ENCODE measurements around the gene TCF3.

The TCF3 gene

DNA sequence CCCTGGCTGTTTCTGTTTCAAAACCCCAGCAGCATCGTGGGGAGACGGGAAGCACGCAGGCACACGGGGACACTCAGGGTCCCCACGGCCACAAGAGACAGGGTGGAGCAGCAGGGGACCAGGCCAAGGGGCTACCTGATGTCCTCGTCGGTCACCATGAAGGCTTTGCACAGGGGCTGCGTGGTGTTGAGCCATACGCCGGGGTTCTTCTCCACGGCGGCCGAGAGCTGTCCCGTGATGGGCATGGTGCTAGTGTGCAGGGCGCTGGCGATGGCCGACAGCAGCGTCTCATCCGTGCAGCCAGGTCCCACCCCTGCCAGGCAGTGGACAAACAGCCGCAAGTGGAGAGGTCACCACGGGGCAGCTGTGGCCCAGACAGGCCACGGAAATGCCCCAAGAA is 71.5 kb downstream of the TCF3 start:
- DNase-seq (ENCODE audit: low spot score) = no peak

DNA sequence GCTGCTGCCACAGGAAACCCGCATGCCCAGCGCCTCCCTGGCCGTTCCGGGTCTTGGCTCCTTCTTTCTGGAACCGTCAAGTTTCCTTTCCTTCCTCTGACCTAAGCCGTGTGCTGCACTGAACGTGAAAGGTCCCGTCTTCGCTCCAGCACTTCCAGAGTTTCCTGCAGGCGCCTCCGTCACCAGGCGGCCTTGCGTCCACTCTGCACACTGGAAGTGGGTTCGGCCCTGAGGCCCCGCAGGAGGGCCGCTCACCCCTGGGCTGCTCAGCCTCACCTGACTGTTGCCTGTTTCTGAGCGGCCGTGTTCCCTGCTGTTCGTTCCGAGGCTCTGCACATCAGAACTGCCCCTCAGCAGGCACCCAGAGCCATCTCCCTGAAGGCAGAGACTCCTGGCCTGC is 72.0 kb downstream of the TCF3 start:
- DNase-seq (ENCODE audit: low spot score) = no peak

DNA sequence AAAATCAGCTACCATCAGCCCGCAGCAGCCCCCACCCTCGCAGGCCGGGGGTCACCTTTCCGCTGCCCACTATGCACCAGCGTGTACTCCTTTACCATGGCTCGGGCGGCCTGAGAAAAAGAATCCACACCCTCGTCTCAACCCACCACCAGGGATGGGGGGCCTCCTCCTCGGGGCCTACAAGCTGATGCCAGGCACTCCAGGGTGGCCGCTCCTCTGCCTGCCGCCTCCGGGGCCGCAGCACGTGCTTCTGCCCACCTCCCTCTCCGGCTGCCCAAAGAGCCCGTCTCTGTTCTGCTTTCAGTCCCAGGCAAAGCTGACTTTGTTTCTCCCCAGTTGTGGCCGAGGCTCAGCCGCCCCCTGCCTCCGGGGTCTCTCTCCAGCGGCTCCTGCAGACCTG is 73.2 kb downstream of the TCF3 start:
- no peak for DNase-seq (ENCODE audit: low spot score)

DNA sequence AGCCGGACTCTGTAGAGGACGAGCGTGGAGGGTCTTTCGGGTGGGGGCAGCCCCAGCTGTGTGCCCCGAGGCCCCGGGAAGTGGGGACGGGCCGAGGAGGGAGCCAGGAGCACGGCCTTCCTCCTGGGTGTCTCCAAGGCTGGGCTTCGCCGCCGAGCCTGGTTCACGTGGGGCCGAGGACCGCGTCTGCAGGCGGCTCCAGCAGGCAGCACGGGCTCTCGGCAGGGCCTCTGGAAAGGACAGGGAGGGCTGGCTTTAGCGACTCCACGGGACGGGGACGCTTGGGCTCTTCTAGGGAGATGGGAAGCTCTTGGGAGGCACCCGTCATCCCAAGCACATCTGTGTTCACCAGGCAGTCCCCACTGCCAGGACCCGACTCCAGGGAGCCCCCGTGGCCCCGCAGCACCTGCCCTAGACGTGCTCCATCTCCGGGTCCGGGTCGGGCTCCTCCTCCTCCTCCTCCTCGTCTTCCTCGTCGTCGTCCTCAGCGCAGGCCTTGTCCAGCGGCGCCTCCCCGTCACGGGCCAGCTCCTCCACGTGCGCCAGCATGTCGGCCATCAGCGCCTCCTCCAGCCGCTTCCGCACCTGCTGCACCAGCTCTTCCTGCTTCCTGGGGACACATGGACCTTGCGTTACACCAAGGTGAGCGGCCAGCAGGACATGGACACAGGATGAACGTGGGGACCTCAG is 74.3 kb downstream of the TCF3 start:
- DNase-seq (ENCODE audit: low spot score) = no peak

DNA sequence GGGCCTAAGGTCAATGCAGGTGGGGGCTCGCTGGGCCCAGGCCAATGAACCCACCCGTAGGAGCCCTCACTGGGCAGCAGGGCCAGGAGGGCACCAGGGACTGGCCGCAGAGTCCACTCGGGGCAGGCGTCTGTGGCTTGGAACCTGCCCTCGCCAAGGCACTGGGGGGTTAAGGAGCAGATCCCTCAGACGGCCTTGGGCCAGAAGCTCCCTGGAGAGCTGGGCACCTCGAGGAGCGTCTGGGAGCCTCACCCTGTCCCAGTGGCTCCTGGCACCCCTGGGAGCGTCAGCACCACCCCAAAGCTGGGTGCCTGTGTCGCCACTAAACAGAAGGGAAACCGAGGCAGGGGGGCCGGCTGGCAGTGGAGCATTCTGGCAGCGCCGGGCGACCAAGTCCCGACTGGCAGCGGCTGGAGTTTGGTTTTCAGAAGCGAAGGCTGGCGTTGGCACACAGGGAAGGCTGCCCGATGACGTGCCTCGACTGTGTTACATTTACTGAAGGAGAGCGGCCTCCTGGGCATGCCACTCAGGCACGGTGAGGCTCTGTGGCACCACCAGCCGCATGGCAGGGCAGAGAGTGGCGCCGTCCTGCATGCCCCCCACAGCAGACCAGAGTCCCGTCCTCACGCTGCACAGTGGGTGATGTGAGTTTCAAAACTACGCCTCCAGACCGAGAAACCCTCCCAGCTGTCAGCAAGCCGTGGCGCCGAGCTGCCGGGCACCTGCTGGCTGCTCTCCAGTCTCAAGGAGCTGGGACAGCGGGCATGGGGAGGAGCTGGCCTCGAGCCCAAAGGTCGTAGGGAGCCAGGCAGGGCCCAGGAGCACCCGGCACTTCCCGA is 75.1 kb downstream of the TCF3 start:
- no peak for DNase-seq (ENCODE audit: low spot score)

DNA sequence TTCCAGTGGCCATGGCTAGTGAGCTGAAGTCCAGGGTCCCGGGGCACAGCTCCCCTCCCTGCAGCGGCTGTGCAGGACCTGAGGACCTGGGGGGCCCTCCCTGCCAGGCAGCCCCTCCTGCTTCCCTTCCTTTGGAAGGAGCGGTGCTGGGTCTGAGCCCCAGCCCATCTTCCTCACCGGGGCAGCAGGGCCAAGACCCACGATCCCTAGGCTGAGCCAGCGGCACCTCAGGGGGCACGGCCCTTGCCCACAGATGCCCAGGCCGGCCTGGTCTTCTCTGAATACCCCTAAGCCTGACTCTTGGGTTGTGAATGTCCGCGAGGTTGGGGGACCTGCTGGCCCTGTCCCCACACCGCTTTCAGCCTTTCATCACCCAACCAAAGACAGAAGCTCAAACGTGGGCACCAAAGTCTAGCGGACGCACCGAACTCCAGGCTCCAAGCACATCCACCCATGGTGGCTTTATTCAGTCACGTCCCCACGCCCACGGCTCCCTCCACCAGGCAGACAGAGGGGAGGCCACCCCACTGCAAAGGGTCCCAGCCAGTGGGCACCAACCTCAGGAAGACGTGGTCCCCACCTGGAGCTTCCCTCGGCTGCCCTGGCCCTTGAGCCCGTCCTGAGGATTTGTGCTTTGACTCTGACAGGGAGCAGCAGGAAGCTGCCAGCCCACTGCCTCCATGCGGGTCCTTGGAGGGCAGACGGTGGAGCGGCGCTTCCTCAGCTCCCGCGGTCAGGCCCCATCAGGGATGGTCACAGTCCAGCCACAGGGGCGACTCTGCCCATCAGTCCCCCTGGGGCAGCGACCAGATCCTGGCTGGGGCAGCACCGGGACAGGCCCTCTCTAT is 75.9 kb downstream of the TCF3 start:
- no peak for DNase-seq (ENCODE audit: low spot score)

DNA sequence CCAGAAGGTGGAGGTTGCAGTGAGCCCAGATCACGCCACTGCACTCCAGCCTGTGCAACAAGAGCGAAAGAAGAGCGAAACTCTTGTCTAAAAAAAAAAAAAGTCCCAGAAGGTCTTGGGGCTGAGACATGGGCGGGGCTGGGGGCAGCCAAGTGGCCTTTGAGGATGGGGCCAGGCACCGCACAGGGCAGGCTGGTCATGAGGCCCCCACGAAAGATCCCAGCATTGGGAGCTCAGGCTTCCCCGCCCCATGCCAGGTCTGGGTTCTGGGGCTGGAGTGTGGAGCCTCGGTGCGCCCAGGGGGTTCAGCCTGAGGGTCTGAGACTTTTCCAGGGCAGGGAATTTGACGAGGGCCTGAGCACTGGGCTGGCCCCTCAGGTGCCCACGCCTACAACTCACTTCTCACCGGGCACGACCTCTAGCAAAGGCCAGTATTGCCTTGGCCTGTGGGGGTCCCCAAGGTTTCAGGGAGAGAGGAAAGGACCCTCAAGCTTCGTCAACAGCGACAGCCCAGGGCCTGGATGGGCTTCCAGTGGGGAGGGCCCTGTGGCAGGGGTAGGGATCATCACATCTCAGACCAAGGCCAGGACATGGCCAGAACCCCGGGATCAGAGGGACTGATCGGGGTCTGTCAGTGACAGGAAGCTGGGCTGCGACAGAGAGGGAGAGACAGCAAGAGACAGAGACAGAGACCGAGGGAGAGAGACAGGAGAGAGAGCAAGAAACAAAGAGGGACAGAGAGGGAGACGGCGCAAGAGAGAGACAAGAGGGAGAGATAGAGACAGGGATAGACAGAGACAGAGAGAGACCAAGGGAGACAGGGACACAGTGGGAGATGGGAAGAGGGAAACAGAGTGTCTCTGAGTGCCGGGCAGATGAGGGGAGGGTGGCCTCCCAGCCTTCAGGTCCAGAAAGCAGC is 76.8 kb downstream of the TCF3 start:
- no peak for DNase-seq (ENCODE audit: low spot score)

DNA sequence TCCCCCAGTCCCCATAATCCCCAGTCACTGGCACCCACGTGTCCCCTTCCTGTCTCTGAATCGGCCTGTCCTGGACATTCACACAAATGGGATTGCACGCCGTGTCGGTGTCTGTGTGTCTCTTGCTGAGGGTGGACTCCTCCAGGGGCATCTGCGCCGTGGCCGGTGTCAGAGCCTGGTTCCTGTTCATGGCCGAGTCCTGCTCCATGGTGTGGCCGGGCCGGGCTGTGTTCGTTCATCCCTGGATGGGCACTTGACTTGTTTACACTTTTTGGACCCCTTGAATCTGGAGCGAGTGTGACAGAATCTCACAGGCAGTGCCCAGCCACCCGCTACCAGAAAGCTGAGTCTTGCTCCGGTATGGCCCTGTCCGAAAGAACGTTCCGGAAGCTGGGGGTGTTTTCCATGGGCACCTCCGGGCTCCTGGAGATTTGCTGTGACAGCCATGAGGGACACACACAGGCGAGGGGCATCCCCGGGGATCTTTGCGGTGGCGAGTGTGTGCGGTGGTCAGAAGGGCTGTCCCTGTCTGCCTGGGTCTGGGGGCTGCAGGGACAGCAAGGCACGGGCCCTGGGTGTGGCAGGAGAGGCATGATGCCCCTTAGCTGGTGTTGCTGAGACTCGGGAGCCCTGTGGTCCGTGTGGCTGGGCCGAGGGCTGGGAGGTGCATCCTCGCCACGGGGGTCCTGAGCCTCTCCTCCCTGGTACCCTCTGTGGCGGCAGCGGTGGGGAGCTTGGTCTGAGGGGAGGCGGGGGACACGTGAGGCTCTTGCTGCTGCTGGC is 77.9 kb downstream of the TCF3 start:
- DNase-seq (ENCODE audit: low spot score) = no peak

DNA sequence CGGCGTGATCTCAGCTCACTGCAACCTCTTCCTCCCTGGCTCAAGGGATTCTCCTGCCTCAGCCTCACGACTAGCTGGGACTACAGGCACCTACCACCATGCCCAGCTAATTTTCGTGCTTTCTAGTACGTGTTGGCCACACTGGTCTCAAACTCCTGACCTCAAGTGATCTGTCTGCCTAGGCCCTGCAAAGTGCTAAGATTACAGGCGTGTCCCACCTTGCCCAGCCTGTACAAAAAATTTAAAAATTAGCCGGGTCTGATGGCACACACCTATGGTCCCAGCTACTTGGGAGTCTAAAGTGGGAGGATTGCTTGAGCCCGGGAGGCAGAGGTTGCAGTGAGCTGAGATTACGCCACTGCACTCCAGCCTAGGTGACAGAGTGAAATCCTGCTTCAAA is 79.6 kb downstream of the TCF3 start:
- no peak for DNase-seq (ENCODE audit: low spot score)

DNA sequence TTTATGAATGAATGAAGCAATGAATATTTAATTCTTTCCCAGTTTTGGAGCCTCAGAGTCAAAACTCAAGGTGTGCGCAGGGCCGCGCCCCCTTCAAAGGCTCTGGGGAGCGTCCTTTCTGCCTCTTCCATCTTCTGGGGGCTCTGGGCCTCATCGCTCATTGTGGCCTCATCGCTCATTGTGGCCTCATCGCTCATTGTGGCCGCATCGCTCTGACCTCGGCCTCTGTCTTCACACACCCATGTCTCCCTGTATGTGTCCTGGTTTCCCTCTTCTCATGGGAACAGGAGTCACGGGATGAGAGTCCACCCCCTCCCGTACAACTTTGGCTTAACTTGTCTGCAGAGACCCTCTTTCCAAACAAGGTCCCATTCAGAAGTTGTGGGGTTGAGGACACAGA is 81.1 kb downstream of the TCF3 start:
- DNase-seq (ENCODE audit: low spot score) = no peak

DNA sequence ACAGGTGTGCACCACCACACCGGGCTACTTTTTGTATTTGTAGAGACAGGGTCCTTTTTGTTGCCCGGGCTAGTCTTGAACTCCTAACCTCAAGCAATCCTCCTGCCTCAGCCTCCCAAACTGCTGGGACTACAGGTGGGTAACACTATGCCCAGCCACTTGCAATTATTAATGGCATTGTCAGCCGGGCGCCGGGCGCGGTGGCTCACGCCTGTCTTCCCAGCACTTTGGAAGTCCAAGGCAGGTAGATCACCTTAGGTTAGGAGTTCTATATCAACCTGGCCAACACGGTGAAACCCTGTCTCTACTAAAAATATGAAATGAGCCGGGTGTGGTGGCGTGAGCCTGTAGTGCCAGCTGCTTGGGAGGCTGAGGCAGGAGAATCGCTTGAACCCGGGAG is 81.6 kb downstream of the TCF3 start:
- DNase-seq (ENCODE audit: low spot score) = no peak

DNA sequence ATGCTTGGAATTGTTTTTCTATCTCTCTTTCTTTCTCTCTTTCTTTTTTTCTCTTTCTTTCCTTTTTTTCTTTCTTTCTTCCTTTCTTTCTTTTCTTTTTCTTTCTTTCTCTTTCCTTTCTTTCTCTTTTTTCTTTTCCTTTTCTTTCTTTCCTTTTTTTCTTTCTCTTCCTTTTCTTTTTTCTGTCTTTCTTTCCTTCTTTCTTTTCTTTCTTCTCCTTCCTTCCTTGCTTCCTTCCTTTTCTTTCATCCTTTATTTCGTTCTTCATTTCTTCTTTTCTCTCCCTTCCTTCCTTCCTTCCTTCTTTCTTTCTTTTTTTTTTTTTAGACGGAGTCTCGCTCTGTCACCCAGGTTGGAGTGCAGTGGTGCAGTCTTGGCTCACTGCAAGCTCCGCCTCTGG is 82.4 kb downstream of the TCF3 start:
- DNase-seq (ENCODE audit: low spot score) = no peak

DNA sequence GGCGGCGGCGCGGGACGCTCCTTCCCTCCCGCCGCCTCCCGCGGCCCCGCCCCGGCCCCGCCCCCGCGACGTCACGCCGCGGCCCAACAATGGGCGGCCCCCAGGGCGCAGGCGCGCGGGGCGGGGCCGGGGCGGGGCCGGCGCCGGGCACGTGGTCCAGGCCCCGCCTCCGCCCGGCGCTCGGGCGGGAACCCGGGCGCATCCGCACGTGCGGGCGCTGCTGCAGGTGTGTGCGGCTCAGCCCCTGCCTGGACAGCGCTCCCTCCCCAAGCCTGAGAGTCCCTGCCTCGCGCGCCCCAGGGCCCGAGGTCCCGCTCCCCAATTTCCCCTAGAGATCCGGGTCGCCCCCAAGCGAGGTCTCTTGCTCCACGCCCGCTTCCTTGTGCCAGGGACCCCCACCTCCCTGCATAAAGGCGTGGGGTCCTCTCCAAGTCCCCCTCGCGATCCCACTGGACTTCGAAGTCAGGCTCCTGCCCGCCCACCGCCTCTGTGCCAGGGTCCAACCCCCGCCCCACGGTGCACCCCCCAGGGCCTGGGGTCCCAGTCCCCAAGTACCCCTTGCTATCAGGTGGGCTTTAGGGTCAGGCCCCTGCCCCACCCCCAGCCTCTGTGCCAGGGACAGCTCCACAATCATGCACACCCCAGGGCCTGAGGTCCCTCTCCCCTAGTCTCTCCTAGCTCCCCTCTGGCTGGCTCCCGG is 83.9 kb downstream of the TCF3 start, which contains the start of gene MEX3D:
MEX3D (minus strand) TSS at position 6 of the 700 bp plus-strand sequence. CDS start 267 bp downstream, outside the sequence.
- peak; percentile 81 for DNase-seq (ENCODE audit: low spot score)

DNA sequence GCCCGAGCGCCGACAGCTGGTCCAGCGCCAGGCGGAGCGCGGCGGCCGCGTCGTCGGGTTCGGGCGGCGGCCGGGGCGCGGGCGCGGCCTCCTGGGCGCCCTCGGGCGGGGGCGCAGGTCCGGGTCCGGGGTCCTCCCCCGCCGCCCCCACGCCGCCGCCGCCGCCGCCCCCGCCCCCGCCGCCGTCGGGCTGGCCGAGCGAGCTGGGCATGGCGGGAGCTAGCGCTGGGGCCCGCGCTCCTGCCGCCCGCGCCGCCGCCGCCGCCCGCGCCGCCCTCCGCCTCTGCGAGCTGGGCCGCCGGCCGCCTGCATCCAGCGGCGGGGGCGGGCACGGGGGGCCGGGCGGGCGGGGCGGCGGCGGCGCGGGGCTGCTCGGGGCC is 84.6 kb downstream of the TCF3 start:
- no peak for DNase-seq (ENCODE audit: low spot score)

DNA sequence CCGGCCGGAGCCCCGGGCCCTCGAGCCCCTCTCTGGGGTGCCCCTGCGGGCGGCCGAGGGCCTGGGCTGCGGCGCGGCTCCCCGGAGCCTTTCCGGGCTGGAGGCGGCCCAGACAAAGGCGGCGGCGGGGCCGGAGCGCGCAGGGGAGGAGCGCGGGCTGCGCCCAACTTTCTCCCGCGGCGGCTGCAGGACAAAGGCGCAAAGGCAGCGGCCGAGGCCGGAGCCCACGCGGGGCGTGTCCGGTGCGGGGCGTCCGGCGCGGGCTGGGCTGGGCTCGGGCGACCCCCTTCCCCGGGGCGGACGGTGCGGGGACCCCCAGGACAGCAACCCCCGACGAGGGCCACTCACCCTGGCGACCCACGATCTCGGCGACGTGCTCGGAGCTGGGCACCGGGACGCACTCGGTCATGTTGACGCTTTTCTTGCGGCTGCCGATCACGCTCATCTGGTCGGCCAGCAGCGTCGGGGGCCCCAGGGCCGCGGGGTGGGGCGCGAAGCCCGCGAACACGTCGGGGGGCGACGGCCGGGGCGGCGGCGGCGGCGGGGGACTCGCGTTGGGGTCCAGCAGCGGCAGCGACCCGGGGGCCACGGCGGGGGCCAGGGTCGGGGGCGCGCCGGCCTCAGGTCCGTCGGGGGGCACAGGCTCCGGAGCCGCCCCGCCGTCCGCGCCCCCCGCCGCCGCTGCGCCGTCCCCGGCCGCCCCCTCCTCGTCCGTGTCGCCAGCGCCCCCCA is 85.1 kb downstream of the TCF3 start:
- DNase-seq (ENCODE audit: low spot score) = no peak

DNA sequence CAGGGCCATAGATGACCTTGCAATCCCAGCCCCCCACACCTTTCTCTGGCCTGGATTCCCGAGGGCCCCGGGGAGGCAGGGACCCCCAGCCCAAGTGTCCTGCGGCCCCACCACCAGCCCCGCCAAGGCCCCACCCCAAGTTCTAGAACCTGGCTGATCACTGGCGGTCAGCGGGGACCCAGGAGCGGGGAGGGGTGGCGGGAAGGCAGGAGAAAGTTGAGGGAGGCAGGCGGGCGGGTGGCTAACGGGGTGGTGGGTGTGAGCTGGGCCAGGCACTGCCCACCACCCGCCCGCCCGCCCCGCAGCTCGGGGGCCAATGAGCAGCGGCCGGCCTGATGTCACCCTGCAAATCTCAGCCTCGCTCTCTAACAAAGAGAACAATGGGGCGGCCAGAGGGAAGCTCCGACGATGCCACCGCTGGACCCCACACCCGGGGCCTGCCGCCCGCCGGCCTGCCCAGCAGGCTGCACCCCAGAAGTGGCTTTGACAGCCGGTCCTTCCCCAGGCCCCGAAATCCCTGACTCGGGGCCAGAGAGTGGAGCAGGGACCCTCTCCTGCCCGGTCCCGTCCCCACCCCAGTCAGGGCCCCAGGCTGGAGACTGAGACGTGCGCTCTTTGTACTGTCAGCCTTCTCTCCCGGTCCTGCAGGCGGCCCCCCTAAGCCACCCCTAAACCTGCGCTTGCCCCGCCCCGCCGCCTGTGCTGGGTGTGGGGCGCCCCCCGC is 85.9 kb downstream of the TCF3 start:
- no peak for DNase-seq (ENCODE audit: low spot score)

DNA sequence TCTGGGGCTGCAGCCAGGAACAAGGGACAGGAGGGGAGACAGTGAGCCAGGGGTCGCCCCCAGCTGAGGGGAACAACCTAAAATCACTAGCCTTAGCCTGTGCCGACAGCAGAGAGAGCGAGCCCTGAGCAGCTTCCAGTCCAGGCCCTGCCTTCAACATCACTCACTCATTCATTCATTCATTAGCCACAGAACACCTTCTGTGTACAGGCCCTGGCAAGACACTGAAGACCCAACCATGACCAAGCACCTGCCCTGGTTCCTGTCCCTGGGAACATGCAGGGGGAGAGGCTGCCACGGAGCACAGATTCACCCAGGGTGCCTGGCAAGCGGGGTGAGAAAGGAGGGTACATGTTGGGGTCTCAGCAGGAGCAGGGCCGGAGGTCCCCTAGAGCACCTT is 89.2 kb downstream of the TCF3 start:
- no peak for DNase-seq (ENCODE audit: low spot score)

DNA sequence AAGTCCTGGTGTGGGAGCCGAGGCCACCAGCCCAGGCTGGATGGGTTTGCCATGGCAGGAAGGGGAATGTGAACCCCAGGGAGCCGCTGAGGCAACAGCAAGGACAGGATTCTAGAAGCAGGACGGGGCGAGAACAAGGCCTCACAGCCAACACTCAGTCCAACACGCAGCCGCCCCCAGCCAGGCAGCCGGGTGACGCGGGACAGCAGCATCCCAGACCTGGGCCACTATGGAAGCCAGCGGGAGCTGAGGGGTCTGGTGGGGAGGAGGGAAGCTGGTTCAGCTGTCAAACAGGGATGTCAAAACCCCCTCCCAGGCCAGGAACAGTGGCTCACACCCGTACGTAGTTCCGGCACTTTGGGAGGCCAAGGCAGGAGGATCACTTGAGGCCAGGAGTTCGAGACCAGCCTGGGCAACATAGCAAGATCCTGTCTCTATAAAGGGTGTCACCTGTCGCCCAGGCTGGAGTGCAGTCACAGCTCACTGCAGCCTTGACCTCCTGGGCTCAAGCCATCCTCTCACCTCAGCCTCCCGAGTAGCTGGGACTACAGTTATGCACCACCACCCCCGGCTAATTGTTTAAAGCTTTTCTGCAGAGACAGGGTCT is 91.1 kb downstream of the TCF3 start:
- DNase-seq (ENCODE audit: low spot score) = no peak
